GM12864 (cell line): ENCODE data around the gene DHDH.

ENCODE experiments used
- DNase-seq: peaks from one replicate; pipeline ENCODE4 v3.0.0-alpha.2; 2011; ENCODE audit warnings: low read depth
- H3K4me3 ChIP-seq: 2 replicates; pipeline ENCODE4 v1.5.1; 2011; ENCODE audit warnings: mild to moderate bottlenecking, low read depth, low read length, control low read depth
- CTCF ChIP-seq: IDR thresholded peaks from 2 replicates; pipeline ENCODE4 v1.5.1; 2011; ENCODE audit warnings: low read depth, mild to moderate bottlenecking, moderate library complexity, low read length, control low read depth, inconsistent platforms; ENCODE audit errors: missing control alignments

Gene DHDH

GRCh38 chr19:48959341-48960239 is 26.1 kb downstream of the DHDH start:
- H3K4me3 ChIP-seq = no peak overlapping the region
- no peak for DNase-seq
- no peak for TF ChIP-seq CTCF

- DNase-seq = no peak
- no peak for TF ChIP-seq CTCF
- H3K4me3 ChIP-seq = no peak overlapping the region
Observed at GRCh38 chr19:48961051-48961649, 27.7 kb downstream of the DHDH start.

- DNase-seq = no peak
- TF ChIP-seq CTCF = no peak
- H3K4me3 ChIP-seq = no peak overlapping the region
Observed at GRCh38 chr19:48961673-48962028, 28.2 kb downstream of the DHDH start.

- no peak for DNase-seq
- H3K4me3 ChIP-seq = peak overlapping the region; percentile 25
Observed at GRCh38 chr19:48962029-48962848, 28.7 kb downstream of the DHDH start.

GRCh38 chr19:48962849-48963165 is 29.3 kb downstream of the DHDH start:
- TF ChIP-seq CTCF = no peak
- DNase-seq = no peak
- H3K4me3 ChIP-seq = peak overlapping the region; percentile 25

More at GRCh38 chr19:48962029-48962848, 28.7 kb downstream of the DHDH start:
- TF ChIP-seq CTCF = no peak

GRCh38 chr19:48963371-48964204 is 30.1 kb downstream of the DHDH start:
- H3K4me3 ChIP-seq = peak overlapping the region; percentile 49
- no peak for TF ChIP-seq CTCF
- DNase-seq = no peak
